A549 (cell line): Measurements from ENCODE around the gene APOM. TPM values are rescaled to one million over a fixed set of nuclear protein-coding genes. Genes with fewer than 3 reads are reported as not detected.

Experiments
- ATAC-seq, 2 experiments: fragments of 200-7000 bp in 1 of 2; fragments of >200 bp in 1 of 2; cut with Nextera tagmentation in 1 of 2; cut with Tn5 transposase in 1 of 2; 3 replicates each; pipeline versions ENCODE4 v1.8.0 to v1.9.1; 2018 to 2020; ENCODE audit warnings: mild to moderate bottlenecking in 1 of 2, moderate library complexity in 1 of 2
- CTCF ChIA-PET: fragments of 300-600 bp; sonication (Branson Sonifier 250); formaldehyde crosslinking; extraction: SDS; loops from one replicate; lab custom pipeline; 2021; ENCODE audit warnings: antibody characterized with exemption, inconsistent platforms; lab: Yijun Ruan, JAX
- POLR2A ChIA-PET: fragments of 350-600 bp; formaldehyde crosslinking; extraction: SDS; loops from one replicate; lab custom pipeline; 2021; ENCODE audit warnings: antibody characterized with exemption, inconsistent platforms; lab: Yijun Ruan, JAX
- DNase-seq, 2 experiments: peaks; one replicate each; pipeline versions ENCODE4 v3.0.0 to v3.0.0-alpha.2; 2011 to 2016; ENCODE audit warnings: low read depth in 1 of 2, low spot score in 1 of 2
- FAIRE-seq: peaks from 2 replicates; lab custom pipeline; 2011; peaks lifted over from hg19 to GRCh38; lab: Jason Lieb, UNC
- H3K27ac ChIP-seq, 2 experiments: fragments of >200 bp; sonication (Bioruptor Twin); formaldehyde crosslinking; 3 replicates each; pipeline ENCODE4 v1.5.1; 2016 to 2017
- H3K4me1 ChIP-seq: fragments of >200 bp; sonication (Bioruptor Twin); formaldehyde crosslinking; 3 replicates; pipeline ENCODE4 v1.6.1; 2016
- H3K4me2 ChIP-seq: fragments of >200 bp; sonication (Bioruptor Twin); formaldehyde crosslinking; 3 replicates; pipeline ENCODE4 v1.6.1; 2016
- H3K4me3 ChIP-seq: fragments of >200 bp; sonication (Bioruptor Twin); formaldehyde crosslinking; 3 replicates; pipeline ENCODE4 v1.5.1; 2016
- H3K9me3 ChIP-seq: fragments of >200 bp; sonication (Bioruptor Twin); formaldehyde crosslinking; 3 replicates; pipeline ENCODE4 v1.6.1; 2016
- ATOH8 ChIP-seq: fragments of 250-450 bp; sonication (Bioruptor Pico); IDR thresholded peaks from 2 replicates; pipeline ENCODE4 v1.5.0; 2020; ENCODE audit warnings: low read depth, mild to moderate bottlenecking, moderate library complexity
- BCL3 ChIP-seq: fragments of >200 bp; sonication (Bioruptor Twin); formaldehyde crosslinking; IDR thresholded peaks from 3 replicates; pipeline ENCODE4 v1.6.1; 2016
- BHLHE40 ChIP-seq: IDR thresholded peaks from 2 replicates; pipeline ENCODE4 v1.6.1; 2012; ENCODE audit warnings: low read depth, low read length, inconsistent platforms
- CTCF ChIP-seq: fragments of >200 bp; sonication (Bioruptor Twin); formaldehyde crosslinking; IDR thresholded peaks from 3 replicates; pipeline ENCODE4 v1.5.1; 2016
- EHF ChIP-seq: fragments of 250-450 bp; sonication (Bioruptor Pico); IDR thresholded peaks from 2 replicates; pipeline ENCODE4 v1.5.0; 2020; ENCODE audit warnings: mild to moderate bottlenecking
- ELK1 ChIP-seq: fragments of 150-350 bp; IDR thresholded peaks from 2 replicates; pipeline ENCODE4 v1.6.1; 2014; ENCODE audit warnings: low read depth, mild to moderate bottlenecking, low read length
- FOSB ChIP-seq: fragments of 250-450 bp; sonication (Bioruptor Pico); IDR thresholded peaks from 2 replicates; pipeline ENCODE4 v1.5.0; 2020; ENCODE audit warnings: mild to moderate bottlenecking, moderate library complexity
- HDAC2 ChIP-seq: fragments of 200-600 bp; sonication (generic); IDR thresholded peaks from 2 replicates; pipeline ENCODE4 v1.6.1; 2016
- HEYL ChIP-seq: fragments of 250-450 bp; sonication (Bioruptor Pico); IDR thresholded peaks from 2 replicates; pipeline ENCODE4 v1.8.0; 2021; ENCODE audit warnings: mild to moderate bottlenecking, moderate library complexity
- HMGXB4 ChIP-seq: fragments of 250-450 bp; sonication (Bioruptor Pico); IDR thresholded peaks from 2 replicates; pipeline ENCODE4 v1.5.0; 2021; ENCODE audit warnings: mild to moderate bottlenecking, moderate library complexity, borderline replicate concordance
- HOXA7 ChIP-seq: fragments of 250-450 bp; sonication (Bioruptor Pico); IDR thresholded peaks from 2 replicates; pipeline ENCODE4 v1.5.0; 2020; ENCODE audit warnings: mild to moderate bottlenecking, moderate library complexity
- KDM1A ChIP-seq: fragments of 200-600 bp; sonication (generic); IDR thresholded peaks from 2 replicates; pipeline ENCODE4 v1.6.1; 2016; ENCODE audit warnings: low read depth, mild to moderate bottlenecking
- MAZ ChIP-seq: fragments of 150-350 bp; IDR thresholded peaks from 2 replicates; pipeline ENCODE4 v1.6.1; 2014; ENCODE audit warnings: antibody characterized with exemption, low read depth, low read length, borderline replicate concordance
- NR3C1 ChIP-seq: fragments of >200 bp; sonication (Bioruptor Twin); formaldehyde crosslinking; IDR thresholded peaks from 3 replicates; pipeline ENCODE4 v1.6.1; 2017
- RCOR1 ChIP-seq: fragments of 150-350 bp; IDR thresholded peaks from 2 replicates; pipeline ENCODE4 v1.6.1; 2014; ENCODE audit warnings: antibody characterized with exemption, low read length, low read depth
- RNF2 ChIP-seq: fragments of 200-600 bp; sonication (generic); IDR thresholded peaks from 2 replicates; pipeline ENCODE4 v1.6.1; 2016; ENCODE audit warnings: low read depth, mild to moderate bottlenecking, antibody characterized with exemption, moderate library complexity, borderline replicate concordance
- SMC3 ChIP-seq: fragments of >200 bp; sonication (Bioruptor Twin); formaldehyde crosslinking; IDR thresholded peaks from 3 replicates; pipeline ENCODE4 v1.6.1; 2018; ENCODE audit warnings: inconsistent platforms
- TP53 ChIP-seq: fragments of 250-450 bp; sonication (Bioruptor Pico); IDR thresholded peaks from 2 replicates; pipeline ENCODE4 v1.5.0; 2021; ENCODE audit warnings: mild to moderate bottlenecking, moderate library complexity
- USF2 ChIP-seq: fragments of 450-650 bp; IDR thresholded peaks from 2 replicates; pipeline ENCODE4 v1.6.1; 2014; ENCODE audit warnings: antibody characterized with exemption
- ZC3H11A ChIP-seq: fragments of 450-650 bp; IDR thresholded peaks from 2 replicates; pipeline ENCODE4 v1.6.1; 2014; ENCODE audit warnings: antibody characterized with exemption, mild to moderate bottlenecking
- ZSCAN20 ChIP-seq: fragments of 250-450 bp; sonication (Bioruptor Pico); IDR thresholded peaks from 2 replicates; pipeline ENCODE4 v1.8.0; 2022; ENCODE audit warnings: mild to moderate bottlenecking, moderate library complexity
- WGBS: methylation state at CpG from one replicate; pipeline ENCODE4 v1.1.6; 2017; ENCODE audit errors: missing lambda C conversion rate; 5-methylcytosine and 5-hydroxymethylcytosine counted together
- polyA plus RNA-seq, 4 experiments: library from polyadenylated mRNA; depleted of rRNA in 3 of 4; stranded (reverse); fragments of >200 nt; fragmentation: RNase III in 1 of 4; extraction: RNeasy Plus Mini Kit Qiagen cat#74134 plus additional on column Dnase treatment in 1 of 4; gene quantifications; 2 replicates in 3 of 4; 3 replicates in 1 of 4; pipeline ENCODE4 v1.2.3, GENCODE V29; 2011 to 2017

APOM gene
- polyA plus RNA-seq, 2 of the 4 experiments (the other 2 are of a cell fraction): 1.5 to 2.6 TPM

- ATAC-seq: no peak
- ChIA-PET CTCF (interaction anchor here (1.6 kb wide), 1 partner anchor 12 kb away, joined by 3 read pairs; no protein-coding TSS in a partner anchor), POLR2A (no interaction called here)
- FAIRE-seq: no peak
- no peak for DNase-seq
- Histone ChIP-seq H3K4me2 (no peak overlapping the region), H3K4me1 (no peaks in the 10 kb centered on the region), H3K4me3 (no peak overlapping the region), H3K9me3 (no peaks in the 10 kb centered on the region), H3K27ac (no peak overlapping the region)
- TF ChIP-seq HDAC2 (no peak), BCL3 (no peak), HEYL (no peak), CTCF (no peak), ZC3H11A (no peak), HOXA7 (CRISPR knock-in tag) (no peak), USF2 (no peak), FOSB (CRISPR knock-in tag) (no peak), ATOH8 (no peak), SMC3 (no peak), ELK1 (no peak), TP53 (CRISPR knock-in tag) (no peak), NR3C1 (no peak), RCOR1 (no peak), RNF2 (no peak), HMGXB4 (no peak)
- WGBS: 95% methylated on average over 9 of the region's 9 CpGs
Observed at GRCh38 chr6:31645325-31645724, 10.4 kb upstream of the APOM start.

DNA sequence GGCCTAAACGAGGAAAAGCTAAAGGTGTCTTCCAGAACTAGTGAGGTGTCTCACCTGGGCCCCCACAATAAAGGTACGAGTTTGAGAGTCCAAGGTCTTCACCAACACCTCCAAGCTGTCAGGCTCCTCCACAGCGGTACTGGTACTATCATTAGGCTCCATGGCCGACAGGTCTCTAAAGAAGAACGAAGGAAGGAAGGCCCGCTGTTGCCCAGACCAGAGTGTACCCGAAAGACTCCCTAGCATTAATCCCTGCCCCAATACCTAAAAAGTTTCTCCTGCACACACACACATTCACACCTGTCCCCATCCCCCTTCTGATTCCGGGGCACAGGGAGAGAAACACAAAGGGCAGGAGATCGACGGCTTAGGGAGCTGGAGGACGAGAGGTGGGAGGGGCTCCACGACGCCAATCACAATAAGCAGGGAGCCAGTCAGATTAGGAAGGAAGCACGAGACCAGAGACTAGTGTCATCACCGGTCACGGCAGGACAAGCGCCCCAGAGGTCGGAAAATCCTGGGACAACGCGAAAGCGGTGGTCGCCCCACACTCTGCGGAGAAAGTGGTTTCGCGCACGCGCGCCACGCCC is 4.0 kb upstream of the APOM start:
- ATAC-seq (peak; percentile 79 to 80), FAIRE-seq (no peak)
- POLR2A ChIA-PET: interaction anchor here (0.7 to 1.8 kb wide), 13 partner anchors 9 to 246 kb away, joined by 3 to 14 read pairs (median 4); partner anchors contain the start of genes C6orf47, CSNK2B, DDX39B and EHMT2
- CTCF ChIA-PET: interaction anchor here (1.4 to 2.4 kb wide), 3 partner anchors 9 to 105 kb away, joined by 5 to 12 read pairs (median 6); partner anchors contain the start of gene ATP6V1G2
- H3K4me1 ChIP-seq: peaks cover 10% of the 10 kb centered on the region; the same call in 2 of the 3 replicates
- peak overlapping the region; percentile 69 for H3K4me3 ChIP-seq
- peak overlapping the region; percentile 83 for H3K4me2 ChIP-seq
- no peaks in the 10 kb centered on the region for H3K9me3 ChIP-seq
- TF ChIP-seq EHF (CRISPR knock-in tag) (no peak), MAZ (no peak), KDM1A (no peak), BHLHE40 (0 out of 2 replicates have a peak, but pooled peaks have one; percentile 18), ZSCAN20 (CRISPR knock-in tag) (no peak)
- TF ChIP-seq, all 56 proteins: peak for 1
- peak; percentile 58 to 66 for DNase-seq
- WGBS: 6% methylated on average over 22 of the region's 29 CpGs
- peak overlapping the region; percentile 91 to 99 for H3K27ac ChIP-seq
